Epithelial cell of proximal tubule (primary cell): ENCODE measurements around the gene HEXIM1. TPM values are rescaled to one million over a fixed set of nuclear protein-coding genes. Genes with fewer than 3 reads are reported as not detected.
A peak's percentile ranks its signal among the peaks of the same experiment; 100 is the strongest.

Experiments used
- DNase-seq: peaks from one replicate; pipeline ENCODE4 v3.0.0-alpha.2; 2011; ENCODE audit warnings: low read depth
- H3K4me3 ChIP-seq: 2 replicates; pipeline ENCODE4 v1.5.1; 2011; ENCODE audit warnings: low read depth, mild to moderate bottlenecking, low read length
- CTCF ChIP-seq: conservative IDR thresholded peaks from 2 replicates; pipeline ENCODE4 v1.5.1; 2012; ENCODE audit warnings: low read depth, mild to moderate bottlenecking, low read length
- total RNA-seq: library from RNA; depleted of rRNA; stranded (reverse); fragments of >200 nt; gene quantifications from 2 replicates; pipeline ENCODE4 v1.2.3, GENCODE V29; 2015

Gene HEXIM1
- total RNA-seq, 1 donor from 2014 or later = 11.0 TPM

GRCh38 chr17:45108051-45108450 is 40.2 kb upstream of the HEXIM1 start:
- no peak for DNase-seq
- no peak for TF ChIP-seq CTCF
- no peak overlapping the region for H3K4me3 ChIP-seq

GRCh38 chr17:45108595-45109521 is 39.4 kb upstream of the HEXIM1 start:
- no peak for DNase-seq
- no peak overlapping the region for H3K4me3 ChIP-seq
- TF ChIP-seq CTCF = peak; percentile 40

- no peak for DNase-seq
- peak; percentile 1 for TF ChIP-seq CTCF
- no peak overlapping the region for H3K4me3 ChIP-seq
Observed at GRCh38 chr17:45110676-45111611, 37.3 kb upstream of the HEXIM1 start.

GRCh38 chr17:45111850-45112249 is 36.4 kb upstream of the HEXIM1 start:
- no peak overlapping the region for H3K4me3 ChIP-seq
- no peak for DNase-seq
- no peak for TF ChIP-seq CTCF

GRCh38 chr17:45112559-45113423 is 35.5 kb upstream of the HEXIM1 start:
- no peak for DNase-seq

More at GRCh38 chr17:45112559-45113423, 35.5 kb upstream of the HEXIM1 start:
- H3K4me3 ChIP-seq = no peak overlapping the region
- TF ChIP-seq CTCF = no peak
